Heart right ventricle (tissue), 16 donors: Measurements from ENCODE around the gene KIAA0513. TPM values are rescaled to one million over a fixed set of nuclear protein-coding genes. Genes with fewer than 3 reads are reported as not detected.
A peak's percentile ranks its signal among the peaks of the same experiment; 100 is the strongest.

Experiments used
- ATAC-seq, 8 donors: fragments of 200-7000 bp; cut with Tn5 transposase; one replicate each; pipeline ENCODE4 v1.9.1; 2020; ENCODE audit warnings: mild to moderate bottlenecking in 8 of 8, moderate library complexity in 8 of 8, moderate number of reproducible peaks in 1 of 8
- DNase-seq, 2 donors: peaks; one replicate each; pipeline ENCODE4 v3.0.0-alpha.2; 2020
- H3K27ac ChIP-seq, 10 donors: fragments of 200-600 bp; sonication (generic) in 2 of 10; one replicate each; pipeline versions ENCODE4 v1.5.0 to v1.8.0; 2020 to 2022; ENCODE audit warnings: mild to moderate bottlenecking in 3 of 10
- H3K27me3 ChIP-seq, 7 donors: fragments of 200-600 bp; one replicate each; pipeline ENCODE4 v1.8.0; 2021 to 2022; ENCODE audit warnings: mild to moderate bottlenecking in 2 of 7
- H3K36me3 ChIP-seq, 9 donors: fragments of 200-600 bp; sonication (generic) in 1 of 9; one replicate each; pipeline versions ENCODE4 v1.5.0 to v1.8.0; 2020 to 2022; ENCODE audit warnings: mild to moderate bottlenecking in 2 of 9
- H3K4me1 ChIP-seq, 9 donors: fragments of 200-600 bp; sonication (generic) in 1 of 9; one replicate each; pipeline versions ENCODE4 v1.5.0 to v1.8.0; 2020 to 2022; ENCODE audit warnings: mild to moderate bottlenecking in 4 of 9
- H3K4me3 ChIP-seq, 10 donors: fragments of 200-600 bp; sonication (generic) in 2 of 10; one replicate each; pipeline versions ENCODE4 v1.5.0 to v1.8.0; 2020 to 2022; ENCODE audit warnings: mild to moderate bottlenecking in 7 of 10, moderate library complexity in 2 of 10
- H3K9me3 ChIP-seq, 11 donors: fragments of 200-600 bp in 10 of 11; sonication (generic) in 2 of 11; one replicate each; pipeline versions ENCODE4 v1.5.0 to v1.8.0; 2013 to 2022; ENCODE audit warnings: mild to moderate bottlenecking in 2 of 11, control low read depth in 1 of 11, moderate library complexity in 1 of 11
- CTCF ChIP-seq, 9 donors: fragments of 200-600 bp; sonication (generic) in 2 of 9; IDR thresholded peaks; one replicate each; pipeline versions ENCODE4 v1.5.0 to v1.8.0; 2021 to 2022; ENCODE audit warnings: antibody characterized with exemption in 9 of 9, mild to moderate bottlenecking in 5 of 9, moderate library complexity in 1 of 9
- WGBS, 2 donors: extraction: QIAGEN DNeasy Blood & Tissue Kit; methylation state at CpG; one replicate each; pipeline ENCODE4 v1.1.7; 2013; ENCODE audit warnings: inconsistent platforms in 1 of 2; 5-methylcytosine and 5-hydroxymethylcytosine counted together
- intact Hi-C, 10 donors: fragments of 100-400 bp; cut with DNase I; formaldehyde crosslinking; loops; one replicate each; pipeline versions ENCODE4 v1.11.1 to v1.14.2; 2022
- polyA plus RNA-seq, 2 donors: library from polyadenylated mRNA; stranded (reverse); fragments of 200-250 nt; gene quantifications; one replicate each; pipeline ENCODE4 v1.2.3, GENCODE V29; 2013
- total RNA-seq, 10 donors: library from RNA; stranded (reverse); fragmentation: NEBNext Ultra II Directional in 3 of 10; extraction: Animal tissue kit (Norgen Biotek cat#: 25700) in 3 of 10; gene quantifications; one replicate each; pipeline versions ENCODE4 v1.2.1 to v1.2.4, GENCODE V29; 2021 to 2023
- donor health status: Arrhythmogenic right ventricular cardiomyopathy.
- donor health status: ischemic (EF 13 %, LVEDD 7.1; RV severe dilation, severe dysfunction).
- donor health status: healthy with polysubstance abuse.
- donor health status: DM: no; HTN: yes; CAD: no.
- donor health status: DM: no; HTN: no; CAD: no.
- donor health status: ischemic (EF 25% LVEDD 6.9; RV normal size, moderate dysfunction).
- donor health status: ischemic (EF 25% LVEDD 5.7; RV mildly dilated, moderate dysfunction).
- donor health status: healthy.
- donor health status: DM: yes; HTN: yes; CAD: no.
- donor health status: Ischemic cardiomyopathy.
- donor health status: ischemic (EF 35%, LVEDD 5.7; RV mildly dilated, moderate dysfunction).
- donor health status: nonischemic (EF 11% LVEDD 7.7; RV severe dilation, severe dysfunction).
- donor health status: DM: yes; HTN: yes; CAD: no.
- donor health status: PGD.
- donor health status: ischemic (EF 29% LVEDD 5.4; RV normal size, mild dysfunction).
- donor health status: nonischemic (EF 23%, LVEDD 6.1; RV moderate dilation, normal function).

Gene KIAA0513
- total and polyA plus RNA-seq, 12 donors: 2.4 to 10.9 (median 8.3) TPM

DNA sequence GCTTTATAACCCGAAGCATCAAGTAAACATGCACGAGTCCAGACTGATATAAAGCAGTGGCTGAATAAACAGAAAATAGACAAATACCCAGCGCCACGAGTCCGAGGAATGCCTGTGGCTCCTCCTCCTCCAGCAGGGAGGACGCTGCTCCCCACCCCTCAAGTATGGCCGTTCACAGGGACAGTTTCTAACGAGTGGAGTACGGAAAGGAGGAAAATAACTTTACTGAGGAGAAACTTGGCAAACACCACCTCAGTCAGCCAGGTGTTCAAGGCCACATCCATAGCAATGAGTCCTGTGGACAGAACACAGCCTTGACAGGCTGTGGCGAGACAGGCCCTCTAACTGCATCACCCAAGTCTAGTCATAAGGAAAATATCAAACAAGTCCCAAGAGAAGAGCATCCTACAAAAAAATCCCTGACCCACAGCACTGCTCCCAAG lies 25.5 kb upstream of the KIAA0513 start:
- Histone ChIP-seq H3K27me3 (no peaks in the 10 kb centered on the region), H3K36me3 (peaks cover 0 to 25% (median 0%) of the 10 kb centered on the region in 9 donors), H3K4me3 (peak overlapping the region in 7 of 10 donors; percentile 8 to 34 (median 31)), H3K27ac (peak overlapping the region in 8 of 10 donors; percentile 15 to 87 (median 62)), H3K4me1 (peaks cover 25 to 88% (median 66%) of the 10 kb centered on the region in 9 donors), H3K9me3 (no peaks in the 10 kb centered on the region)
- DNase-seq: no peak
- intact Hi-C loops: no loop called here
- ATAC-seq: peak in 3 of 8 donors; percentile 2 to 13 (median 7)
- TF ChIP-seq CTCF (IDR thresholded peaks at IDR 0.05): no peak
- WGBS, 2 donors: 60 to 67% methylated on average over 10 of the region's 10 CpGs

DNA sequence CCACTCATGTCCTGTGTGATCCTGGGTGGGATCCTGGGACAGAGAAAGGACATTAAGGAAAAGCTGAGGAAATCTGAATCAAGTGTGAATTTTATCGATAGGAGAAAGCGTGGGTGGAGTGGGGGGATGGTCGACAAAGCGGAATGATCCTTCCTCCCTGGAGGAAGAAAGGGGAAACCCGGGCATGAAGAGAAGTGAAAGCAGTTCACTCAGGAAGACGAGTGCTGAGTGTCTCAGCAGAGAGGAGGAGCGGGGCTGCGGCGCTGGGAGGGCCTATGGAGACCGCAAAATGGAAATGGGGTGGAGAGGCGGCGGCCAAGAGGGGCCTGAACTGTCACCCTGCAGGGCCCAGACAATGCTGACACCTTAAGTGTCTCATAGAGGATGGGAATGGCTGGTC lies 25.0 kb upstream of the KIAA0513 start:
- peaks cover 25 to 91% (median 66%) of the 10 kb centered on the region in 9 donors for H3K4me1 ChIP-seq
- H3K9me3 ChIP-seq: no peaks in the 10 kb centered on the region
- H3K27ac ChIP-seq: peak overlapping the region in 9 of 10 donors; percentile 28 to 87 (median 60)
- intact Hi-C loops: no loop called here
- peaks cover 0 to 25% (median 0%) of the 10 kb centered on the region in 9 donors for H3K36me3 ChIP-seq
- peak; percentile 42 to 60 for DNase-seq
- H3K4me3 ChIP-seq: peak overlapping the region in 7 of 10 donors; percentile 8 to 34 (median 31)
- no peaks in the 10 kb centered on the region for H3K27me3 ChIP-seq
- peak; percentile 15 to 63 (median 53) for ATAC-seq
- WGBS, 2 donors: 47 to 54% methylated on average over 12 of the region's 12 CpGs
- TF ChIP-seq CTCF (IDR thresholded peaks at IDR 0.05): no peak

DNA sequence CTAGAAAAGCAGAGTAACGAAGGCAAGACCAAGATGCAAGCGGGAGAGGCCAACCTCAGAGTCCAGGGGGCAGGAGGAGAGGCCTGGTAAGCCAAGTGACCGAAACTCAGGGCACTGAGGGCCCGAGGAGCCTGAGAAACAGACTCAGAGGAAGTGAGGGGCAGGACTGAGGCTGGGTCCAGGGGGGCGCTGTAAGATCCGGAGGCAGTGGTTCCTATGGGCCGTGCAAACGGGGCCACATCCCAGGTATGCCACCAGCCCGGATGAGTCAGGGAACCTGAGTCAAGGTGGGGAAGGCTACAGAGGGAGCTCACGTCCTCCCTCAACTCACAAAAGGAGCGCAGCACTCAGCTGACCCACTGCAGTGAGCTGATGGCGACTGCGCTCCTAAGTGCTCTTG lies 24.5 kb upstream of the KIAA0513 start:
- intact Hi-C loops: no loop called here
- peak overlapping the region in 6 of 10 donors; percentile 27 to 34 (median 31) for H3K4me3 ChIP-seq

More for the DNA sequence above, 24.5 kb upstream of the KIAA0513 start:
- ATAC-seq: peak in 2 of 8 donors; percentile 13 to 33
- Histone ChIP-seq H3K27me3 (no peaks in the 10 kb centered on the region), H3K36me3 (peaks cover 0 to 25% (median 0%) of the 10 kb centered on the region in 9 donors), H3K27ac (peak overlapping the region in 9 of 10 donors; percentile 28 to 87 (median 60)), H3K9me3 (no peaks in the 10 kb centered on the region), H3K4me1 (peaks cover 25 to 95% (median 66%) of the 10 kb centered on the region in 9 donors)
- 88 to 89% methylated on average over 13 of the region's 13 CpGs for whole genome bisulfite sequencing, 2 donors
- no peak for DNase-seq
- no peak for TF ChIP-seq CTCF (IDR thresholded peaks at IDR 0.05)
